GM12801 (cell line): ENCODE results near the gene NABP1.

Source experiments
- TF ChIP-seq, protein P1 (sequence below): IDR thresholded peaks from one replicate; pipeline ENCODE4 v1.5.1; 2011; ENCODE audit warnings: control low read depth; ENCODE audit not compliant: insufficient read length; ENCODE audit errors: extremely low read depth

NABP1 gene, protein sequence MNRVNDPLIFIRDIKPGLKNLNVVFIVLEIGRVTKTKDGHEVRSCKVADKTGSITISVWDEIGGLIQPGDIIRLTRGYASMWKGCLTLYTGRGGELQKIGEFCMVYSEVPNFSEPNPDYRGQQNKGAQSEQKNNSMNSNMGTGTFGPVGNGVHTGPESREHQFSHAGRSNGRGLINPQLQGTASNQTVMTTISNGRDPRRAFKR

DNA sequence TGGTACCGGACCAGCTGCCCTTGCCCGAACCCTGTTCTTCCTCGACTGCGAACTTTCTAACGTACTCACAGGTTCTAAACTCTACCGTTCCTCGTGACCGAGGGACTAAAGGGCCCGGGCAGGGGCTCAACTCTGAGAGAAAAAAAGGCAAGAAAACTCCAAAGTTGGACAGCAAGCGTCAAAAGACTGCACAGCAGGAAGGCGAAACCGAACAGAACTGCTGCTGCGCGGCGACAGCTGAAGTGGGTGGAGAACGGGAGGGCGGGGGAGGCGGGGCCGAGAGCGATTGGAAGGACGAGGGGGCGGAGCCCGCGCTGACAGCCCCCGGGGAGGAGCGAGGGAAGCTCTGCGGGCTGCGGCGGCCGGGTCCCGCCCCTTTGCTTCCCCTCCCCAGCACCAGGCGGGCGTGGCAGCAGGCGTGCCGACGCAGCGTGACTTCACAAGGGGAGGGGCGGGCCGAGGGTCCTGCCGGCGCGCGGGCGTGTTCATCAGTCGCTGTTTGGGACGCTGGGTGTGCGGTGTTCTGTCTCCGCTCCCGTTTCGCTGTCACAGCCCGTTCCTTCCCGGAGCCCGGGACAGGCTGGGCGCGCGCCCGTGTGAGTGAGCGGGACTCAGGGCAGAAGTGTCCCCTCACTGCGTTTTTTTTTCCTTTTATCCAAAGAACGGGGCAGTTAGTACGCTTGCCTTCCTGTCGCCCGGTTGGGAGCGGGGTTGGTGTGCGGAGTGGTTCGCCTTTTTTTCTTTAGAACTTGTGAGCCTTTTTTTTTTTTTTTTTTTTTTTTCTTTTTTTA is at the start of gene NABP1:
Gene NABP1, plus strand, starts transcription at position 491 of the 791 bp plus-strand sequence. CDS start 479 bp downstream, outside the sequence.
- TF ChIP-seq, protein P1, sequence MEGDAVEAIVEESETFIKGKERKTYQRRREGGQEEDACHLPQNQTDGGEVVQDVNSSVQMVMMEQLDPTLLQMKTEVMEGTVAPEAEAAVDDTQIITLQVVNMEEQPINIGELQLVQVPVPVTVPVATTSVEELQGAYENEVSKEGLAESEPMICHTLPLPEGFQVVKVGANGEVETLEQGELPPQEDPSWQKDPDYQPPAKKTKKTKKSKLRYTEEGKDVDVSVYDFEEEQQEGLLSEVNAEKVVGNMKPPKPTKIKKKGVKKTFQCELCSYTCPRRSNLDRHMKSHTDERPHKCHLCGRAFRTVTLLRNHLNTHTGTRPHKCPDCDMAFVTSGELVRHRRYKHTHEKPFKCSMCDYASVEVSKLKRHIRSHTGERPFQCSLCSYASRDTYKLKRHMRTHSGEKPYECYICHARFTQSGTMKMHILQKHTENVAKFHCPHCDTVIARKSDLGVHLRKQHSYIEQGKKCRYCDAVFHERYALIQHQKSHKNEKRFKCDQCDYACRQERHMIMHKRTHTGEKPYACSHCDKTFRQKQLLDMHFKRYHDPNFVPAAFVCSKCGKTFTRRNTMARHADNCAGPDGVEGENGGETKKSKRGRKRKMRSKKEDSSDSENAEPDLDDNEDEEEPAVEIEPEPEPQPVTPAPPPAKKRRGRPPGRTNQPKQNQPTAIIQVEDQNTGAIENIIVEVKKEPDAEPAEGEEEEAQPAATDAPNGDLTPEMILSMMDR: no peak

DNA sequence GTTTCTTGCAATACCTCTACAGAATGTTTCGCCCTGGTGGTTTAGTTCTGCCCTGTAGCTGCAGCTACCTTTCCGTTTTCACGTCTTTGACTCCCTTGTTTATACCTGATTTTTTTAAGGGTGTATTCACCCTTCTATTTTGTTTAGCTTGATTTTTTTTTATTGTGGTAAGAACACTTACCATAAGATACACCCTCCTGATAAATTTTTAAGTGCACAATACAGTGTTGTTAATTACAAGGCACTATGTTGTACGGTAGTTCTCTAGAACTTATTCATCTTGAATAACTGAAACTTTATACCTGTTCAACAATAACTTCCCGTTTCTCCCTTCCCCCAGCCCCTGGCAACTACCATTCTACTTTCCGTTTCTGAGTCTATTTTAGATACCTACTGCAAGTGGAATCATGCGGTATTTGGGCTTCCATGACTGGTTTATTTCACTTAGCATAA is 48.9 kb upstream of the NABP1 start:
- TF ChIP-seq, protein P1: no peak

DNA sequence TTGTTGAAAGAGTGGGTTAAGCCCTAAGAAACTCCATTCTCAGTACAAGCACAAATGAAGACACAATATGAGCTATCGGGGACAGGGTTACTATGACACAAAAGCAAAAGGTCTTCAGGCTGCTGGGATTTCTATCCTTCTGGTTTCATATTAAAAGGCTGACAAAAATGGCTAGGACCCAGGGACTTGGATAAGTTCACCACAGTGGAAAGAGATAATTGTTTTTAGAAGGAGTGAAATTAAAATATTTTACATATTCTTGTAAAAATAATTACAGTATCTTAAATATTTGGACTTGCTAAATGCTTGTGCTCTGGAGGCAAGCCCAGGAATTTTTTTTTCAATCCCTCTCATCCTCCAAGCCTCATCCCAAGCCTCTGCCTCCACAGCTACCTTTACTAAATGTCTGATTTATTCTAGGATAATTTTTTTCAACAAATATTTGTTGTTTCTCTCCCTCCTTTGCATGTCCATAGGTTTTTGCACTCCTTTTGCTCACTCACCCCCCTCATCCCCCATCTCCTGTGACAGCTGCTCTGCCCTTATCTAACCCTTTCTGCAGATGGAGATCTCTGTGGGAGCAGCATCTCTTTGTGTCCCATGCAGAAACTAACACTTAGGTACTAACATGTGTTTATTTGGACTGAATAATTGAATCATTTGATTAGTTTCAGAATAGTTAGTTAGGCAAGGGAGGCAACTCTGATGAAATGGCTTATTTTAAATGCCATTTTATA is 47.8 kb upstream of the NABP1 start:
- TF ChIP-seq, protein P1: no peak

DNA sequence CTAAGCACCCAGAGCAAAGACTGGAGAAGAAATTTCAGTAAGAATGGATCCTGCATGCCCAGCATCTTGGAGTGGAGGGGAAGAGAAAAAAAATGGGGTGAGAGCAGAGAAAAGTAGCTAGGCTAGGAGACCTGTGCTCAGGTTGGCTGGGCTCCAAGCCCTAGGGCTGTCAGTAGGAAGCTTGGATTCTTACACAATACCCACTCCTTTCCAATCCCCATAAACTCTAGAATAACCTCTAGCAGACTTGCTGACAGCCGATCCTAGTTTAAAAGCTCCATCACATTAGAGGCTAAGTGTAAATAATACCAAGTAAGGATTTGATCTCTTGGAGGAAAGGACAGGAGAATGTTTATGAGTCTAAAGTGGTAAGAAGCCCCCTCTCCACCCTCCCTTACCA is 46.2 kb upstream of the NABP1 start:
- TF ChIP-seq, protein P1: no peak

DNA sequence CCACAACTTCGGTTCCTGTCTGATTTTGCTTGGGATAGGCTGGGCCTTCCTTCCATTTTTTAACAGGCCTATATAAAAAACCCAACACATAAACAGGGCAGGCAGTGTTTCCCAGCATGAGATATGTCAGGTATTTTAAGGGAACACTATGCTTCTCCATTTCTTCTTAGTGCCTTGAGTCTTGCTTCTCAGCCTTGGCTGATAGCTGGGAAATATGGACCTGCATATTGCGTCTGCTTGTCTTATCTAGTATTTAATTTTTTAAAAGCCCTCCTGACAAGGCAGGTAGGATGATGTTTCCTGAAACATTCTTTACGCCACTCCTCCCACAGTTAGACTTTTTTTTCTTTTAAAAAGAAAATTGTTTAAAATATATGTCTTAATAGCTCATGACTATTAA is 45.5 kb upstream of the NABP1 start:
- TF ChIP-seq, protein P1: no peak

DNA sequence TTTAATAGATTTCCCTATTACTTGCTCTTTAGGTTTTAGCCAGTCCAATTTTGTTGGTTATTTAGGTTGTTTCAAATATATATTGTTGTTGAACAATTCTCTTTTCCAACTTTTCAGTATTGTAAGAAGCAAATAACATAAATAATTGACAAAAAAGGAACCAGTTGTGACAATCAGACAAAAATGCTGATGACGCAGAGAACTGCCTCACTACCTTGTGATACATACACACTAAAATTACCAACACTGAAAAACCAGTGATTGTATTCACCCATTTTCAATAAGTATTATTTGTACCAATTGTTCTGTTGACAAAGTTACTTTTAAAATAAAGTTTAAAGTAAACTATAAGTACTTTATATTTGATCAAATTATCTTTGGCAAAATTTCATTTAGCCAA is 43.1 kb upstream of the NABP1 start:
- TF ChIP-seq, protein P1: no peak
